Naive thymus-derived CD8-positive, alpha-beta T cell (primary cell): ENCODE data around the gene AFP. TPM values are rescaled to one million over a fixed set of nuclear protein-coding genes. Genes with fewer than 3 reads are reported as not detected.

Experiments
- ATAC-seq, 2 donors: fragments of 150-1000 bp; cut with Tn5 transposase in 1 of 2; sonication (Bioruptor Pico), chemical (Tn5 transposase) in 1 of 2; 1 replicate in 1 of 2; 2 replicates in 1 of 2; pipeline ENCODE4 v1.10.0; 2021; ENCODE audit warnings: mild to moderate bottlenecking in 2 of 2, moderate library complexity in 2 of 2
- POLR2A ChIA-PET: fragments of 350-600 bp; sonication (Branson Sonifier 250); formaldehyde crosslinking; loops from one replicate; lab custom pipeline; 2021; ENCODE audit warnings: antibody characterized with exemption; lab: Charles Lee
- DNase-seq, 10 donors: peaks; one replicate each; pipeline versions ENCODE4 v3.0.0 to v3.0.0-alpha.2; 2020 to 2022
- H3K27ac Mint-ChIP-seq, 10 donors: one replicate each; pipeline ENCODE4 v1.8.0; 2020 to 2022; ENCODE audit warnings: mild to moderate bottlenecking in 10 of 10, mixed read lengths in 10 of 10, moderate library complexity in 4 of 10, inconsistent platforms in 1 of 10
- H3K27me3 Mint-ChIP-seq, 5 donors: one replicate each; pipeline ENCODE4 v1.8.0; 2021 to 2022; ENCODE audit warnings: mixed read lengths in 5 of 5
- H3K36me3 Mint-ChIP-seq, 3 donors: one replicate each; pipeline ENCODE4 v1.8.0; 2020 to 2022; ENCODE audit warnings: mixed read lengths in 3 of 3, mild to moderate bottlenecking in 2 of 3, inconsistent platforms in 1 of 3
- H3K4me1 Mint-ChIP-seq, 4 donors: one replicate each; pipeline ENCODE4 v1.8.0; 2021 to 2022; ENCODE audit warnings: mixed read lengths in 4 of 4
- H3K4me3 Mint-ChIP-seq, 10 donors: one replicate each; pipeline ENCODE4 v1.8.0; 2020 to 2022; ENCODE audit warnings: mild to moderate bottlenecking in 10 of 10, mixed read lengths in 10 of 10, moderate library complexity in 6 of 10, inconsistent platforms in 1 of 10
- H3K9me3 Mint-ChIP-seq, 9 donors: one replicate each; pipeline ENCODE4 v1.8.0; 2020 to 2022; ENCODE audit warnings: mixed read lengths in 9 of 9, mild to moderate bottlenecking in 3 of 9, inconsistent platforms in 1 of 9, moderate library complexity in 1 of 9
- polyA plus RNA-seq, 3 donors: library from polyadenylated mRNA; unstranded; fragments of 300-500 nt; fragmentation: Illumina TruSeq; gene quantifications; one replicate each; pipeline ENCODE4 v1.2.3, GENCODE V29; 2021
- total RNA-seq, 8 experiments: library from RNA in 2 of 8; stranded (reverse) in 2 of 8; gene quantifications; one replicate each; pipeline ENCODE4 v1.2.3 and lab custom pipeline; 2021 to 2026

Gene AFP
- total and polyA plus RNA-seq, 5 experiments from 2014 or later = not detected

DNA sequence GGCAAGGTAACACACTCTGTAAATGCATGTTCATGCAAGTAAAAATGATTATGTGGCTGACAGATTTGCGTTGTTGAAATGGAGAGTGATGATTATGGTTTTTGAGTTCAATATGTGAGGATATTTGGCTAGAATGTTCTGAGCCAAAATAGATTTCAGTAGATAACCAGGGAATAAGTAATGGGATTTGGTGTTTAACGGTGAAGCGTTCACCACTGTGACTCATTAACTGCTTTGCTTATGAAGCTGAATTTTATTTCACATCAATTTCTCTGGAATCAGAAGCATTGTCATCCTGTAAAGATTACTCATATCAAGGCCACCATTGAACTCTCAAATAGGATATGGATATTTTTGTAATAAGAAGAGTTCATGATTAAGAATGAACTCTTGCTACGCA is 11.7 kb downstream of the AFP start:
- ATAC-seq (no peak), DNase-seq (no peak)
- no peaks in the 10 kb centered on the region for H3K9me3 Mint-ChIP-seq
- H3K4me3 Mint-ChIP-seq = no peak overlapping the region
- H3K36me3 Mint-ChIP-seq = no peaks in the 10 kb centered on the region
- no peaks in the 10 kb centered on the region for H3K4me1 Mint-ChIP-seq
- H3K27me3 Mint-ChIP-seq = peaks cover 4 to 30% (median 5%) of the 10 kb centered on the region in 5 donors
- POLR2A ChIA-PET = no interaction called here
- no peak overlapping the region for H3K27ac Mint-ChIP-seq

DNA sequence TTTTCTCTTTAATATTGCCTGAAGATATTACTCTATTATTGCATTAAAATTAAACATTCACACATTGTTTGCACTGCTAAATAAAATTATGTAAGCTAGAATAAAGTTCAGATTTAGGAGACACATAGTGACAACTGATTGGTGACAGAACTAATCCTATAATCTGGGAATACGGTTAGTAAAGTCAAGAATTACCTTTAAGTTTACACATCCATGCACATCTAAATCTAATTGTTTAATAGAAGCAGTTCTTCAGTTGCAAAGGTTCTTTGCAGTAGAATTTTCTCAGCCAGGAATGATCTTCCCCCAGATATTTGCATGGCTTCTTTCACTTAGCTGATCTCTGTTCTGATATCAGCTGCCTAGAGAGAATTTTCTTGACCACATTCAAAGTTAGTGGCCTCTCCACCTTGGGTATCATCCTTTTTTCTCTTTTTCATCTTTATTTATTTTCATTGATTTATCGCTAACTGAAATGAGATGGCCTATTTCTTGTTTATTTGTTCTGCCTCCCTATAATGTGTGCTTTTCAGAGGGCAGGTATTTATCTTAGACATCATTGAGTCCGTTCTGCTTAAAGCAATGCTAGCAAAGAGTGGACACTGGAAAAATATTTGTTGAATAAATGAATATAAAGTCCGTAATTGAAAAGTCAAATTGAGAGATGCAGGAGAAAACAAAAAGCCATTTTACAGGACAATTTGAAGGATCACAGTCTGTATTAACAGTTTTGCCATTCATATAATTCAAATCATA is 12.6 kb downstream of the AFP start:
- ATAC-seq (no peak), DNase-seq (no peak)
- Mint-ChIP-seq H3K4me3 (no peak overlapping the region), H3K9me3 (no peaks in the 10 kb centered on the region), H3K27ac (no peak overlapping the region), H3K36me3 (no peaks in the 10 kb centered on the region), H3K27me3 (peaks cover 4 to 38% (median 7%) of the 10 kb centered on the region in 5 donors), H3K4me1 (no peaks in the 10 kb centered on the region)
- POLR2A ChIA-PET = no interaction called here

DNA sequence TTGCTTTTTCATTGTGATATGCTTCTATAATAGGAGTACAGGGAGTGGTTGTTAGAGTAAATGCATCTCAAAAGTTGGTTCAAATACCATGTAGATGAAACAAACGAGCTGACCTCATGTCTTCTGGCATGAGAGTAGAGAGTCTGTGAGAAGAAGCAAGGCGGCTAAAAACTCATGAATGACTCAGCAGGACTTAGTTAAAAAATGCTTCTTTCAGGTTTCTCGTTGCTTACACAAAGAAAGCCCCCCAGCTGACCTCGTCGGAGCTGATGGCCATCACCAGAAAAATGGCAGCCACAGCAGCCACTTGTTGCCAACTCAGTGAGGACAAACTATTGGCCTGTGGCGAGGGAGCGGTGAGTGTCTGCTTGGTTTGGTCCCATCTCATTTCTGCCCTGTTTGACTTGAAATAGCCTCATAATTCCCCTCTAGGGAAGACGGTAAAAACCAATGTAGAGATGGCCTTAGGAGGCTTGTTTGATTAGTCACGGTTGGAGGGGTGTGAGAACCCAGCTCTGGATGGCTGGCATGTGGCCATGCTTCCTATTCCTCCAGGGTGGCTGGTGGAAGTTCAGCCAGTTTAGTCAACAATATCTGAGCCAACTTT is 14.5 kb downstream of the AFP start:
- DNase-seq (no peak), ATAC-seq (no peak)
- POLR2A ChIA-PET = no interaction called here
- Mint-ChIP-seq H3K36me3 (no peaks in the 10 kb centered on the region), H3K4me3 (no peak overlapping the region), H3K4me1 (no peaks in the 10 kb centered on the region), H3K9me3 (no peaks in the 10 kb centered on the region), H3K27me3 (peaks cover 2 to 38% (median 7%) of the 10 kb centered on the region in 5 donors), H3K27ac (no peak overlapping the region)

GRCh38 chr4:73451404-73451803 is 15.4 kb downstream of the AFP start:
- no peaks in the 10 kb centered on the region for H3K4me1 Mint-ChIP-seq
- no peak overlapping the region for H3K27ac Mint-ChIP-seq
- peaks cover 1 to 29% (median 7%) of the 10 kb centered on the region in 5 donors for H3K27me3 Mint-ChIP-seq
- no peak overlapping the region for H3K4me3 Mint-ChIP-seq
- DNase-seq = no peak
- no peak for ATAC-seq
- no peaks in the 10 kb centered on the region for H3K36me3 Mint-ChIP-seq
- POLR2A ChIA-PET = no interaction called here
- no peaks in the 10 kb centered on the region for H3K9me3 Mint-ChIP-seq

- Mint-ChIP-seq H3K4me3 (no peak overlapping the region), H3K36me3 (no peaks in the 10 kb centered on the region), H3K27me3 (peaks cover 0 to 23% (median 7%) of the 10 kb centered on the region in 5 donors), H3K27ac (no peak overlapping the region), H3K9me3 (no peaks in the 10 kb centered on the region), H3K4me1 (no peaks in the 10 kb centered on the region)
- POLR2A ChIA-PET = no interaction called here
- no peak for ATAC-seq
- DNase-seq = peak in 1 of 10 donors; percentile 50
Observed at GRCh38 chr4:73451981-73452747, 16.1 kb downstream of the AFP start.

GRCh38 chr4:73452953-73453700 is 17.1 kb downstream of the AFP start:
- DNase-seq (no peak), ATAC-seq (no peak)
- H3K36me3 Mint-ChIP-seq = no peaks in the 10 kb centered on the region
- H3K4me3 Mint-ChIP-seq = no peak overlapping the region
- H3K4me1 Mint-ChIP-seq = no peaks in the 10 kb centered on the region
- H3K9me3 Mint-ChIP-seq = no peaks in the 10 kb centered on the region
- no peak overlapping the region for H3K27ac Mint-ChIP-seq
- POLR2A ChIA-PET = interaction anchor here (0.6 kb wide), 1 partner anchor 29 kb away, joined by 3 read pairs; no protein-coding TSS in a partner anchor
- peaks cover 4 to 22% (median 6%) of the 10 kb centered on the region in 5 donors for H3K27me3 Mint-ChIP-seq

GRCh38 chr4:73453701-73454005 is 17.6 kb downstream of the AFP start:
- H3K27me3 Mint-ChIP-seq = peaks cover 6 to 27% (median 10%) of the 10 kb centered on the region in 5 donors
- H3K4me3 Mint-ChIP-seq = no peak overlapping the region
- DNase-seq = no peak
- no peaks in the 10 kb centered on the region for H3K4me1 Mint-ChIP-seq
- ATAC-seq = no peak
- H3K9me3 Mint-ChIP-seq = no peaks in the 10 kb centered on the region
- no peaks in the 10 kb centered on the region for H3K36me3 Mint-ChIP-seq
- H3K27ac Mint-ChIP-seq = no peak overlapping the region
- POLR2A ChIA-PET = interaction anchor here (0.6 kb wide), 1 partner anchor 28 kb away, joined by 3 read pairs; no protein-coding TSS in a partner anchor

GRCh38 chr4:73454920-73455319 is 18.9 kb downstream of the AFP start:
- DNase-seq (no peak), ATAC-seq (no peak)
- H3K9me3 Mint-ChIP-seq = peaks cover 0 to 4% (median 0%) of the 10 kb centered on the region in 9 donors
- no peak overlapping the region for H3K27ac Mint-ChIP-seq
- H3K36me3 Mint-ChIP-seq = no peaks in the 10 kb centered on the region
- H3K27me3 Mint-ChIP-seq = peaks cover 5 to 31% (median 11%) of the 10 kb centered on the region in 5 donors
- H3K4me3 Mint-ChIP-seq = no peak overlapping the region
- no peaks in the 10 kb centered on the region for H3K4me1 Mint-ChIP-seq
- POLR2A ChIA-PET = no interaction called here

DNA sequence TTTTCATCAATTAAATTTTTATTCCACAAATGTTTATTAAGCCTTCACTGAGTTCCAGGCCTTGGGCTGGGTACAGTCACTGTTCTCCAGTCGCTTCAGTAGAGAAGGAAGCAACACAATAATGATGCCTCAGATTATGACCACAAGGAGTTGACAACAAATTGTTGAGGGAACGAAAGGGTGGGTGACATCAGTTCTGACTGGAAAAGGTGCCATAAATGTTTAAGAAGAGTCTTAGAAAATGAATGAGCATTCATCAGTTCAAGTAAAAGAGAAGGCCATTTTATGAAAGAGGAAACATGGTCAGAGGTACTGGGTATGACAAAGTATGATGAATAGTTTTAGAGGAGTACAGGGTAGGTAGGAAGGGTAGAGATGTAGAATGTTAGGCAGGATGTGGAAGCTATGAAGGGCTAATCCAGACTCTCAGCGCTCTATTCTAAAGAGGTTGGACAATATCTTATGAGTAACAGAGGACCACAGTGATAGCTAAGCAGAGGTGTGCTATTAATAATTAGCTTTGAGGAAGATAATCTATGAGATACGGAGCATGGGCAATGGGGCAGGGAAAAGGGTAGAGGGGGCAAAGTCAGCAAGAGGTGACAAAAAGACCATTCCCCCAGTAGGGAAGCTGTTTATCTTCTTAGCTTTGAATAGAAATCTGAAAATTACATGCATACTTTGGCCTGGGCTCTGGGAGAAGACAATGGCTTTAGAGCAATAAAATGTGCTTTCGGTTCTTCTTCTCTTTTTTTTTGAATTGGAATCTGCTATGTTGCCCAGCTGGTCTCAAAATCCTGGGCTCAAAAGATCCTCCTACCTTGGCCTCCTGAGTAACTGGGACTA is 20.4 kb downstream of the AFP start:
- H3K27ac Mint-ChIP-seq = no peak overlapping the region
- POLR2A ChIA-PET = no interaction called here
- H3K36me3 Mint-ChIP-seq = no peaks in the 10 kb centered on the region
- H3K9me3 Mint-ChIP-seq = peaks cover 0 to 4% (median 0%) of the 10 kb centered on the region in 9 donors
- DNase-seq (no peak), ATAC-seq (no peak)
- no peaks in the 10 kb centered on the region for H3K4me1 Mint-ChIP-seq
- no peak overlapping the region for H3K4me3 Mint-ChIP-seq
- peaks cover 5 to 31% (median 11%) of the 10 kb centered on the region in 5 donors for H3K27me3 Mint-ChIP-seq

DNA sequence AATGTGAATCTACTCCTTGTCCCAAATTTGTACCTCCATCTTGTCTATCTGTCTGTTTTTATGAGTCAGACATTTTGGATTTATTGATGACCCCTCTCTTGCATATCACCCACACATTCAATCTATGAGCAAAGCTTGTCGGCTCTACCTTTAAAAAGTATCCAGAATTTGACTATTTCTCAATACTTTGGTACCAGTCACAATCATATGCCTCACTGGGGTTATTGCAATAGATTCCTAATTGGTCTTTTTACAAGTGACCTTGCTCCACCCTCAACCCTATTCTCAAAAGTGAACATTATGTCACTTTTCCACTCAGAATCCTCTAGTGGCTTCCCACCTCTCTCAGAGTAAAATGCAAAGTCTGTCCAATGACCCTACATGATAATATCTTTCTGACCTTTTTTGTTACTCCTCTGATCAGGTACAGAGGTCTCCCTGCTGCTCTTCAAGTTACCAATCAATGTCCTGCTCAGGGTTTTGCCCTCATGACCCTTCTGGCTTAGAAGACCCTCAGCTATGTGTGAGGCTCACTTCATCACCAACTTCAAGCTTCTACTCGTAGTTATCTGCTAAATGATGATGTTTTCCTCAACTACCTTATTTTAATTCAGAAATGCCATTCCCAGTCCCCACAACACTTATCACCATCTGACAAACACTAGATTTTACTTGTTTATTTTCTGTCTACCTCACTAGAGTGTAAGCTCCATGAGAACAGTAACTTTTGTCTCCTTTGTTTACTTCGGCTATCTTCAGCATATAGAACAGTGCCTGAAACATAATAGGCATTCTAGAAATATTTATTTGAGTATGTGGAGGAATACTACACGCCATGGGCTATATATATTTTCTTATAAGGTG is 22.4 kb downstream of the AFP start:
- DNase-seq (no peak), ATAC-seq (no peak)
- Mint-ChIP-seq H3K4me1 (no peaks in the 10 kb centered on the region), H3K4me3 (no peak overlapping the region), H3K9me3 (peaks cover 0 to 4% (median 0%) of the 10 kb centered on the region in 9 donors), H3K27me3 (peaks cover 4 to 19% (median 15%) of the 10 kb centered on the region in 5 donors), H3K27ac (no peak overlapping the region), H3K36me3 (peaks cover 0 to 7% (median 0%) of the 10 kb centered on the region in 3 donors)
- POLR2A ChIA-PET = no interaction called here

DNA sequence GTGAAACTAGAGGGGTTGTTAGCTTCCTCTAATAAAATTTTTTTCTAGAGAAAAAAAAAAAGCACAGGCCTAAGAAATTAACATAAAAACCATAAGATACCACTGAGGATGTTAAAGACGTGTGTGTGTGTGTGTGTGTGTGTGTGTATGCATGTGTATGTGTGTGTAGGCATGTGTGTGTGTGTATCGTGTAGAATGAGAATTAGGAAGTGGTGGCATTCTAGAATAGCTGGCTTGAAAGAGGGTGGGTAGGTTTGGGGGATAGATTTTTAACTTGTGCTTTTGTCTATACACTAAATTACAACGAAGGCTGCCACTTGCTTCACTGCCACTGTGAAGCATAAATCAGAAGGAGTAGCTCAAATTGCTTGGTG is 23.0 kb downstream of the AFP start:
- POLR2A ChIA-PET = no interaction called here
- no peak overlapping the region for H3K27ac Mint-ChIP-seq
- ATAC-seq (no peak), DNase-seq (no peak)
- peaks cover 4 to 21% (median 18%) of the 10 kb centered on the region in 5 donors for H3K27me3 Mint-ChIP-seq
- peaks cover 0 to 7% (median 0%) of the 10 kb centered on the region in 3 donors for H3K36me3 Mint-ChIP-seq
- H3K4me1 Mint-ChIP-seq = no peaks in the 10 kb centered on the region
- H3K4me3 Mint-ChIP-seq = no peak overlapping the region
- H3K9me3 Mint-ChIP-seq = peaks cover 0 to 4% (median 0%) of the 10 kb centered on the region in 9 donors
